Measurements from ENCODE around the gene ETV3. TPM values are rescaled to one million over a fixed set of nuclear protein-coding genes. Genes with fewer than 3 reads are reported as not detected.

Gene ETV3
- total and polyA plus RNA-seq, 2 of the 4 experiments (the other 2 are of a cell fraction), result 6.4 to 14.7 TPM

- CTCF ChIA-PET, result interaction anchor here (0.6 to 4.7 kb wide), 4 partner anchors 12 to 68 kb away, joined by 3 to 88 read pairs (median 3); no protein-coding TSS in a partner anchor
Observed at GRCh38 chr1:157088607-157089006, 49.6 kb downstream of the ETV3 start.

More at GRCh38 chr1:157088607-157089006, 49.6 kb downstream of the ETV3 start:
- H3K23ac ChIP-seq (ENCODE audit: low read depth, low read length), result no peak overlapping the region
- in situ Hi-C loops (cut with MboI; ENCODE audit: low sequenced_read_pairs), result no loop called here
- H4K91ac ChIP-seq (ENCODE audit: insufficient read depth, low read depth, low read length), result no peak overlapping the region
- no peak overlapping the region for H3K4me2 ChIP-seq (ENCODE audit: low read depth, low read length)
- no peaks in the 10 kb centered on the region for H3K36me3 ChIP-seq (ENCODE audit: control insufficient read depth, insufficient read depth, low read length)
- H3K9me1 ChIP-seq (ENCODE audit: insufficient read depth, low read length), result no peaks in the 10 kb centered on the region
- H3K9ac ChIP-seq (ENCODE audit: low read depth, low read length), result no peak overlapping the region
- H3K4me3 ChIP-seq (ENCODE audit: insufficient read depth, low read depth, low read length), result no peak overlapping the region
- H3K79me1 ChIP-seq (ENCODE audit: low read depth in 1 of 2, low read length in 2 of 2), result no peaks in the 10 kb centered on the region
- intact Hi-C loops (cut with micrococcal nuclease), result no loop called here
- no peak overlapping the region for H3K14ac ChIP-seq (replicated peaks; ENCODE audit: low read depth, low read length)
- H4K5ac ChIP-seq (ENCODE audit: low read depth, low read length), result no peak overlapping the region
- DNase-seq, result no peak
- no peak overlapping the region for H2AK5ac ChIP-seq (ENCODE audit: low read depth, low read length)
- H2BK15ac ChIP-seq (ENCODE audit: low read depth, low read length), result no peak overlapping the region
- dilution Hi-C loops (cut with HindIII; ENCODE audit: low sequenced_read_pairs, unreplicated experiment), result no loop called here
- no peaks in the 10 kb centered on the region; the same call in 1 of the 2 replicates for H3K4me1 ChIP-seq (ENCODE audit: control insufficient read depth, insufficient read depth, low read length)
- H2BK120ac ChIP-seq (ENCODE audit: low read depth, low read length), result no peak overlapping the region
- no peak overlapping the region for H3K4ac ChIP-seq (ENCODE audit: low read depth, low read length)
- no peaks in the 10 kb centered on the region for H4K20me1 ChIP-seq (ENCODE audit: insufficient read depth, low read length)
- H3K27ac ChIP-seq (ENCODE audit: insufficient read depth, low read length), result no peak overlapping the region
- H3K9me3 ChIP-seq (ENCODE audit: control insufficient read depth, insufficient read depth, low read length), result no peaks in the 10 kb centered on the region
- no peak overlapping the region for H2BK5ac ChIP-seq (ENCODE audit: low read depth, low read length, poor library complexity, severe bottlenecking)
- TF ChIP-seq MXI1 (IDR thresholded peaks at IDR 0.05; ENCODE audit: borderline replicate concordance, low read depth, low read length), result no peak
- H3K56ac ChIP-seq (ENCODE audit: extremely low read depth, insufficient read depth, low read length), result no peak overlapping the region
- H2AK9ac ChIP-seq (replicated peaks; ENCODE audit: low read depth, low read length, poor library complexity), result no peak overlapping the region
- H2BK20ac ChIP-seq (ENCODE audit: low read depth, low read length), result no peak overlapping the region
- no peak overlapping the region for H4K8ac ChIP-seq (ENCODE audit: low read depth in 2 of 2, low read length in 2 of 2)
- no peak overlapping the region for H2AFZ ChIP-seq (replicated peaks; ENCODE audit: low read length, poor library complexity)
- BruUV-seq (replicated peaks), result no TSS peak
- no peak overlapping the region for H3K18ac ChIP-seq (ENCODE audit: low read depth, low read length)
- POLR2A ChIA-PET (ENCODE audit: unreplicated experiment), result no interaction called here
- H3K27me3 ChIP-seq (ENCODE audit: control insufficient read depth, insufficient read depth, low read length), result no peaks in the 10 kb centered on the region; the same call in 1 of the 2 replicates
- ATAC-seq (ENCODE audit: low read depth), result no peak
